NCI-H524 (cell line): Measurements from ENCODE around the gene MYRFL.
"Not testable (repeated sequence)": the region's sequence is repeated elsewhere in the genome, so short reads cannot be mapped to it uniquely, and the experiment has no call there.

Experiments used
- DNase-seq, 2 experiments: peaks; one replicate each; lab custom pipeline; 2025; lab: John Stamatoyannopoulos, UW

MYRFL gene

DNA sequence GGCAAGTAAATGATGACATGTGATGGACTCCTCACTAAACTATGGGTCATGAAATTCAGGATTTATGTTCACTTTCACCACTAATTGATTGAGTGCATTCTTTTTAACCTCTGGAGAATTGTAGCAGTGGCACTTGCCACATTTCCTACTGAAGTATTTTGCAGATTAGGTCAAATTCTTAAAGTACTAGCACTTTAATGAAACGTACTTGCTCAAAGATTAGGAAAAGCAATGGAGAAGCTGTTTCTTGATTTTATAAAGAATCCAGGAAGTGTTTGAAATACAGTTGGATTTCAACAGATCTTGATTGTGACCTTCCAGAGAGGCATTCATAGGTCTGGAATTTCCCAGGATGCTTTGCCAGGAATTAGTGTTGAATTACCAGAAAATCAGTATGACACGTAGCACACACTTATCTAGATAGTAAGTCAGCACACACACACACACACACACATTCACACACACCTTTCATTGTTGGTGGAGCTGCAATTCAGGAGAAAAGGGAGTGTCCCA, 162.6 kb downstream of the MYRFL start:
- DNase-seq = no peak

DNA sequence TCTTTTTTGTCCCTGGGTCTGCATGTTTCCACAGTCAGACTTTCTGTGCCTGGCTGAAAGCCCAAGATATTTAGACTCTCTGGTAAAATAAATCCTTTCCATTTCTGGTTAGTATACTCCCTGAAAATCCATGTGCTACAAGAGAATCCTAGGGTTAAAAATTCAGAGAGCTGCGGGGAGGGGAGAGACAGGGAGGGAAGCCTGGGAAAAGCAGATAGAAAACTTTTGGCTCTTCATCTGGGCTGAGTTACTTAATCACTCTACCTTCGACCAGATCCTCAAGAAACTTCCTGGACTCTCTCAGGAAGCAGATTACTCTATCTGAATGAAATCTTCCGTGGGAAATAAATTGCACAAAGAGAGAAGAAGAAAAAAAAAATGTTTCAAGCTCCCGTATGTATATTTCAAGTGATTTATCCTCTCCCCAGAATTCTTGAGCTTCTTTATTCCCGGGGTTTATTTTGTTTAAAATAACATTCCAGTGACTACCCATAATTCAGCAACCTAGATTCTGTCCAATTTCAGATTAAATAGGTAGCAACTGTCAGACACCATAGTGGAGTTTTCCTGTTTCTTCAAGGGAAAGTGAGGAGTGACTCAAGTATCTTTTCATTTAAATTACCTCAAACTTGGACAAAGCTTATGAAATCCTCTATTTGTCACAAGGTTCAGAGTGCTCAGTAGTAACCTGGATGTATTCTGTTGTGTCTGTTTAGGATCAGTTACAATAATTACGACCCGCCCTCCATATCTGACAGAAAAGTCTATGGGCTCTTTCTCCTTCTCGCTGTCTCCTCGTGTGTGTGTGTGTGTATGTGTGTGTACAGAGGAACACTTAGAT, 163.7 kb downstream of the MYRFL start:
- no peak for DNase-seq

DNA sequence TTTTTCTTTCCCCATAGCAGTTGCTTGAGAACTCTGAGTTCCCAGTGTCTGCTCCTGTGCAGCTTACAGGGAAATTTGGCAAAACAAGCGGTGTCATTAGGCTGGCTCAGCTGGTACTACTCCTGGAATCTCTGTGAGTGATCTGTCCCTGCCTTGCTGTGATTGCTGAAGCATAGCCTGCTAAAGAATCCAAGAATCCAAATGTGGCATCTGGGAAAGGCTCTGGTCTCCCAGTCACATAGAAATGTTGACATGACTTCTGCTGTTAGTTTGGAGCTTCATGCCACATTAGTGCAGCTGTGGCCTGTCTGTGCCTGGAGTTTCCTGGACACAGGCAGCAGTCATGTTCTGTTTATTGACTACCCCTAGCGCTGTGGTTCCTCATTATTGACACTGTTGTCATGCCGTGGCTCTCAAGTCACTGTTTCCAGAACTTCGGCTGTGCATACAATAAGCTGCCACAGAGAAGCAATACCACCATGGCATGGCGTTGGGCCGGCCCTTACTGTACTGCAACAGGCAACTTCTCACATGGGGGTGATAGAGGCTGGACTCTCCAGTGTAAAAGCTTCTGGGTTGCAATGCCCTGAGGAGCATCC, 166.8 kb downstream of the MYRFL start:
- DNase-seq = no peak

DNA sequence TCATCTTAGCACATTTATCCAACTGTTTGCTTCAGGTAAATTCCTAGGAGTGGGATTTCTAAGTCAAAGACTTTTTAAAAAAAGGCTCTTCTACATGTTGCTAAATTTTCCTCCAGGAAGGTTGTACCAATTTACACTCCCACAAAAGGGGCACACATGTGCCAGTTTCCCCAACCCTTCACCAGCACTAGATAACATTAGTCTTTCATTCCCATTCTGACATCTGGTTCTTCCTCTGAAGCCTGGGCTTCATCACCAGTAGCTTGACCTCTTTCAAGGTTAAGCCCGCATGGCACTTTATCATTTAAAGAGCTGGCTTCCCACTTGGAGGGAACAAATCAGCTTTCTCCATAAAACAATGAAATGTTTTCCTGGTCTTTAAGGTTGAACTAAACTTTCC, 168.4 kb downstream of the MYRFL start:
- no peak for DNase-seq

DNA sequence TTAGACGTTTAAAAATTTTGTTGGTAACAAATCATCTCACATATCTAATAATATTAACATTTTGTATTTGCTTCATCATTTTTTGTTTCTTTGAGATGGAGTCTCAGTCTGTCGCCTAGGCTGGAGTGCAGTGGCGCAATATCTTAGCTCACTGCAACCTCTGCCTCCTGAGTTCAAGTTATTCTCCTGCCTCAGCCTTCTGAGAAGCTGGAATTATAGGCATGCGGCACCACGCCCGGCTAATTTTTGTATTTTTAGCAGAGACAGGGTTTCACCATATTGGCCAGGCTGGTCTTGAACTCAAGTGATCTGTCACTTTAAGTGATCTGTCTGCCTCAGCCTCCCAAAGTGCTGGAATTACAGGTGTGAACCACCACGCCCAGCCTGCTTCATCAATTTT, 169.1 kb downstream of the MYRFL start:
- not testable (repeated sequence) for DNase-seq

DNA sequence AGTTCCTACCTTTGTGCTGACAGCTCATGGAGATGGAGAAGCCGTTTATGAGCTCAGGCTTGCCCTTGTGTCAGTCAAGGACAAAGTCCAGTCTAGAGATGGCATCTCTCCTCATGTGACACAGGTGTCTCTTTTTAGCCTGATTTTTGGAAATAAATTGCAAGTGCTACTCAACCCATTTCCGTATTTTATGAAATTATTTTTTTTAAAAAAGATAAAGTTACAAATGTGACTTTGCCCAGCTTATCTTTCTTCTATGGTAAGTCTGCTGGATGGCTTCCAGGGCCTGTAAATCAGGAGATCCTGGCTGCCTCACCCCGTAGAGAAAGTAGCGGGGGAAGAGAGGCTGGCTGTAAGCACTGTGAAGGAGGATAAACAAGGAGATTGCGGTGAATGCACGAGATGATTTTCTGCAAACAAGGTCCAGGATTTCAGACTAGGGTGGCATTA, 169.7 kb downstream of the MYRFL start:
- no peak for DNase-seq

DNA sequence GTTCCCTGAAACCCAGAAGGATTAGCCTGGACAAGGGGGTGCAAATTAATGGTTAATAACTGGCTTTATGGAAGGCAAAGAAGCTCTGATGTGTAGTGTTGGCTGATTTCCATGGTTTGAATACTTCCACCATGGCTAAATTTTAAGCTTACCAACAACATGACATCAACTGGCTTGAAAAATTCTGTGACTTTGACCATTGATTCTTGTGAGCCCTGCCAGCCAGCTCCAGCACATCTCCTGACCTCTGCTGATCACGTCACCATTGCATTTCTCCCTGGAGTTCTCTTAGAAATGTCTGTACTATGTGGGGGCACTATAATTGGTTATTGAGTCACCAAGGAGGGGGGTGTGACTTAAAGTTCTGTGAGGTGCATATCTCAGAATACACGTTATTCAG, 171.2 kb downstream of the MYRFL start:
- DNase-seq = no peak

DNA sequence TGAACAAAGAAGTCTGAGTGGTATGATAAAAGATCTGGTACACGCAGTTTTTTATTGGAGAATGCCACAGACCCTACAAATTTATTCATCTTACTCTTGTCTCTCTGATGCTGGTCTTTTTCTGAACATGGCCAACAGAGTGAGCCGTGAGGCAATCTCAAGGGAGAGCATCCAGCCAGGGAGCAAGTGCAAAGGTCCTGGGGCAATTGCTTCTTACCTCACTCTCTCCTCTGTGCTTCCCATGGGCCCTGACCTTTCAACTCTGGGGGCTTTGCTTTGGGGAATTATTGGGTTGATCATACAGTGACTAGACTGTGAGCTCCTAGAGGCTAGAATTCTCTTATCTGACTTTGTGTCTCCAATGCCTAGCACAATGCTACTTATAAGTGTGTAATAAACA, 171.7 kb downstream of the MYRFL start:
- DNase-seq = no peak

DNA sequence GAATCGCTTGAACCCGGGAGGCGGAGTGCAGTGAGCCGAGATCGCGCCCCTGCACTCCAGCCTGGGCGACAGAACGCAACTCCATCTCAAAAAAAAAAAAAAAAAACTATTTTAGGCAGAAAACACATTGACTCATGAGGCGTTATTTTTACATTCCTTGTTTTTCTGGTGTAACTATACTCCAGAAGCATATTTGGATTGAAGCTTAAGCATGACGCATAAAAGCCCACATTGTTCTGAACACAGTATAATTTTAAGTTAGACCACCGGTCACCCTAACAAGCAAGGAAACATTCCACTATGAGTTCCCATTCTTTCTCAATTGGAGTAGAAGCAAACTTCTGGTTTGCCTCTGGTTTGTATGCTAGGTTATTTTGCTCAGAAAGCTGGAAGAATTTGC, 173.0 kb downstream of the MYRFL start:
- no peak for DNase-seq

DNA sequence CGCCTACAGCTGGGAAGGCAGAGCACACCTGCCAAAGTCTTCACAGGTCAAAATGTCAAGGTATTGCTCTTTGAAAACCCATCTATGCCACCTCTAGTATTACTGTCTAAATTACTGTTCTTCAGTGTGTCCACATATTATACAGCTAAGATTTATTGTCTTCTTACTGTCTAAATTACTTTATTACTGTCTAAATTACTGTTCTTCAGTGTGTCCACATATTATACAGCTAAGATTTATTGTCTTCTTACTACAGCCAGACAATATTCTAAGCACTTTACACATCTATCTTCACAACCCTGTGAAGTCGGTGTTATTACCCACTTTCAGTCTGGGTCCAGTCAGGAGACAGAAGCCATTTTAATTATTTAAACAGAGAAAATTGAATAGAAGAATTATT, 173.9 kb downstream of the MYRFL start:
- no peak for DNase-seq

DNA sequence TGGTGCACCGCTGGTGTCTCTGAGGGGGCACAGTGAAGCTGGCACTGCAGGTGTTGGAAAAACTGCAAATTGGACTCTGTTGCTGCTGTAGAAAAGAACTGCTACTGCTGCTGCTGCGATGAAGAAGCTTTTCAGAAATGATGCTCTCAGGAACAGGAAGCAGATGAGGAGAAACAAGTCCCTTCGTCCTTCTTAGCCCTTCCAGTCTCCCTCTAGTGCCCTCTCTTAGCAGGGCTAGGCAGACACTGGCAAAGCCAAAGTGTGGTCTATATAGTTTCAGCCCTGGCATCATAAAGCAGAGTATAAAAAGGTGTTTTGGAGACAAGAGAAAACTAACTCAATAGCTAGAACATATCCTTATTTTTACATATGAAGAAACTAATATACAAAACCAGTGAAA, 174.5 kb downstream of the MYRFL start:
- no peak for DNase-seq

DNA sequence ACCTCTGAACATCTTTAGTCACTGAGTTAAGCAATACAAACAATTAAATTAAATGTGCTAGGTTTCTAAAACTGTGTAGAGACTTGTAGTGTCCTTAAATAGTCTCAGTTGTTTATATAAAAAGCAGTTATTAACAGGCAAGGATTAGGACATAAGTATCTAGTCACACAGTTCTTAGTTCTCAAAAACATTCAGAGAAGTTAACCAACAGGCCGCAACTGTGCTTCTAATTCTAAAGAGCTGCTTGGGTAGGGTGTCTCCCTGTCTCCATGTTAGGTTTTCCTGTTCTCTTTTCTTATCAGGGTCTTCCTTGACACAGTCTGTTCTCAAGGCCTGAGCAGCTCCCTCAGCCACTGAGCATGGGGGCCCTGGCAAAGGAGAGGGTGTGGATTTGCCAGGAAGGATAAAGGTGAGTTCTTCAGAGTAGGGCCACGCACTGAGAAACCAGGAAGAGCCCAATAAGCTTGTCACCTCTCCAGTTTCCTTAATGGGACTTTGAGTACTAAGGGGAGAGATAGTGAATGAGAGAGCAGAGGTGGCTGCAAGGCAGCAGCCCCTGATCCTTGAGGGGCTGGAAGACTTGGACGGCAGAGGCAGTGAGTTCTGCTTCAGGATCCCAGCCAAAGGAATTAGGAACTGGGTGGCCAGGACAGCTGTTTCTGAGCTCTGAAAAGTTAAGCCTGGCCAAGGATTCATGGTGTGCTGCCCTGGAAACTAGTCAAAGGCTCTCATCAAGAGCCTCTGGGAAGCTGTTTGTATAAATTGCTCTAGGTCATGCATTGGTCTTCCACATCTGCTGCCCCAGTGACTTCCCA, 177.3 kb downstream of the MYRFL start:
- no peak for DNase-seq

DNA sequence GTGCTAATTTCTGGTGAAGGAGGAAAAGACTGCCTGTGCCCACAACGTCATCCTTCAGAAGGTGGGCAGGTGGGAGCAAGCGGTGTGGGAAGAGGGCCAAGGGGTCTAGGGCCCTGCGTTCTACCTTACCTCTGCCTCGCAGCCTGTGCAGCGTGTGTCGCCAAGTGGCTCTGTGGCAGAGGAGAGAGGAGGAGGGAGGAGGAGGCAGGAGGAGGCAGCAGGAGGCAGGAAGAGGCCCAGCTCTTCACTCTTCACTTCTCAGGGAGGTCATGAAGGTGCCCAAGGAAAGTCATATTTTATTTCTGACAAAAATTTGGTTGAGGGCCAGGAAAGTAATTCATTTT, 177.9 kb downstream of the MYRFL start:
- DNase-seq = no peak

DNA sequence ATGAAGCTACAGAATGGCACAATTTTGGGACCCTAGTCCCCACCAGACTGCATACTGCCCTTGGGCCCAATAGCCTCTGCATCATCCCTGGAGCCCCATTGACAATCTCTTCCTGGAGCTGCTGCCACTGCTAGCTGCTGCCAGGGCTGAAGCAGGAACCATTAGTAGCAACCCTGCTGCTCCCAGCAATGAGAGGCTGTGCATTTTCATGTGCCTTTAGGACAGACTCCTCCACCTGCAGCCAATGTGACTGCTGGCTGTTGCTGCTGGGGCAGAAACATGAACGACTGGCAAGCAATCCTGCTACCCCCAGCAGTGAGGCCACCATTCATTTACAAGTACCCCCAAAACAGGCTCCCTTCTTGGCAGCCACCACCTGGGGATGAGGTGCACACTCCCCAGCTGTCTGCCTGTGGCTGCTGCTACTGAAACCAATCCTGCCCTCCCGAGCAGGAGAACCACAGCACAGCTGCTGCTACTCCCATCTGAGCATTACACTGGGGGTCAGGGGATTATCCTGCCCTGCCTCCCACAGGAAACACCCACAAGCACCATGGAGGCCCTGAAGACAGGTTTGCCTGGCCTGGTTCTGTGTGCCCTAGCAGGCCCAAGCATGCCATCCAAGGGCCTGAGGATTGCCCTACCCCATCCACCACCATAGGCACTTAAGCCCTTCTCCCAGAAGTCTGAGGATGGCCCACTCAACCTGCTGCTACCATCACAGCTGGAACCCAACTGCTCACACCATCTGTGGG, 181.0 kb downstream of the MYRFL start:
- DNase-seq = peak in 1 of 2 experiments; percentile 46

DNA sequence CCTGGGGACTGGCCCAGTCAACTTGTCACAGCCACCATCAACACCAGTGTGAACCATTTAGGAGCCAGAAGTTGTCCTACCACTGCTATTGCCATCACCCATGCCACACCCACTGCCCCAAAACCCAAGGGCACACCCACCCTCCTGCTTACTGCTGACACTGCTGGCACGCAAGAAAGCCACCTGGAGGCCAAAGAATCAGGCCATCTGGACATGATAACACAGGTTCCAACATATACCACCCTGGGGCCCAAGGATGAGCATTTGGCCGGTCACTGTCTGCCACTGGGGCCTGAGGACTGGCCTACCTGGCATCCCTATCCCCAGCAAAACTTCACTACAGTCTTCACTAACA, 181.6 kb downstream of the MYRFL start:
- no peak for DNase-seq

DNA sequence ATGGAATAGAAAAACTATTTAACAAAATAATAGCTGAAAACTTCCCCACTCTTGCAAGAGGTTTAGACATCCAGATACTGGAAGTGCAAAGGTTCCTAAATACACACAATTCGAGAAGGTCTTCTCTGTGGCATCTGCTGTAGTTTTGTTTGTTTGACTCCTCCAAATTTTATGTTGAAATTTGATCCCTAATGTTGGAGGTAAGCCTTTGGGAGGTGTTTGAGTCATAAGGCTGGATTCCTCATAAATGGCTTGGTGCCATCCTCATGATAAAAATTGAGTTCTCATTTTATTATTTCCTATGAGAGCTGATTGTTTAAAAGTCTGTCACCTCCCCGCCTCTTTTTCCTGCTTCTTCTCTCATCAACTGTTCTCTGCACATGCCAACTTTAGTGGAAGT, 182.7 kb downstream of the MYRFL start:
- DNase-seq = no peak
